Superior temporal gyrus (tissue), 1 donor: ENCODE results near the gene ASPM.
"Not testable (repeated sequence)": the region's sequence is repeated elsewhere in the genome, so short reads cannot be mapped to it uniquely, and the experiment has no call there.

Experiments used
- DNase-seq: peaks from one replicate; pipeline ENCODE4 v3.0.0-alpha.2; 2016; ENCODE audit errors: extremely low spot score

Gene ASPM

GRCh38 chr1:197083474-197083873 lies 63.0 kb downstream of the ASPM start:
- no peak for DNase-seq

- DNase-seq = no peak
These were observed 65.2 kb downstream of the ASPM start for GRCh38 chr1:197081117-197081753.

GRCh38 chr1:197080323-197080722 lies 66.1 kb downstream of the ASPM start:
- DNase-seq = no peak

- DNase-seq = no peak
These were observed 69.9 kb downstream of the ASPM start for GRCh38 chr1:197076585-197076984.

- DNase-seq = no peak
These were observed 72.5 kb downstream of the ASPM start for GRCh38 chr1:197073978-197074377.

GRCh38 chr1:197067457-197067818 lies 79.0 kb downstream of the ASPM start:
- no peak for DNase-seq

- DNase-seq = no peak
These were observed 79.6 kb downstream of the ASPM start, which contains the start of gene F13B for GRCh38 chr1:197066719-197067456. F13B (minus strand) TSS chr1:197067260; CDS start chr1:197067223, 37 bp downstream.

- DNase-seq = no peak
These were observed 80.2 kb downstream of the ASPM start for GRCh38 chr1:197066277-197066676.

- DNase-seq = no peak
These were observed 80.9 kb downstream of the ASPM start for GRCh38 chr1:197065559-197065958.

- DNase-seq = no peak
These were observed 83.3 kb downstream of the ASPM start for GRCh38 chr1:197063212-197063611.

- no peak for DNase-seq
These were observed 83.8 kb downstream of the ASPM start for GRCh38 chr1:197062692-197063091.

- no peak for DNase-seq
These were observed 97.4 kb downstream of the ASPM start for GRCh38 chr1:197049100-197049499.

- no peak for DNase-seq
These were observed 103.7 kb downstream of the ASPM start for GRCh38 chr1:197042676-197043341.

GRCh38 chr1:197041486-197042353 lies 104.7 kb downstream of the ASPM start:
- DNase-seq = no peak

- no peak for DNase-seq
These were observed 109.6 kb downstream of the ASPM start for GRCh38 chr1:197036861-197037260.

- DNase-seq = not testable (repeated sequence)
These were observed 111.7 kb downstream of the ASPM start for GRCh38 chr1:197034631-197035339.
